IPS DF 19.7 (cell line): Measurements from ENCODE around the gene KRTAP10-5.
"Not testable (repeated sequence)": the region's sequence is repeated elsewhere in the genome, so short reads cannot be mapped to it uniquely, and the experiment has no call there.

ENCODE experiments used
- DNase-seq: peaks from one replicate; pipeline ENCODE4 v3.0.0-alpha.2; 2013; ENCODE audit warnings: low read depth, low spot score

KRTAP10-5 gene

GRCh38 chr21:44580231-44580821 is at the start of gene KRTAP10-5:
Gene KRTAP10-5, minus strand, starts transcription at chr21:44580604. Its CDS starts 26 bp downstream, at chr21:44580578.
- not testable (repeated sequence) for DNase-seq

- DNase-seq, result no peak
These were observed 48.4 kb upstream of the KRTAP10-5 start for GRCh38 chr21:44628707-44629391.

GRCh38 chr21:44627831-44628233 is 47.4 kb upstream of the KRTAP10-5 start:
- not testable (repeated sequence) for DNase-seq

- not testable (repeated sequence) for DNase-seq
These were observed 46.9 kb upstream of the KRTAP10-5 start for GRCh38 chr21:44627181-44627822.

GRCh38 chr21:44626673-44627143 is 46.3 kb upstream of the KRTAP10-5 start, which contains the start of gene KRTAP10-9:
Gene KRTAP10-9, plus strand, starts transcription at chr21:44627093. Its CDS starts 79 bp downstream, at chr21:44627172.
- no peak for DNase-seq

- no peak for DNase-seq
These were observed 45.9 kb upstream of the KRTAP10-5 start for GRCh38 chr21:44626262-44626661.

GRCh38 chr21:44625756-44626155 is 45.4 kb upstream of the KRTAP10-5 start:
- no peak for DNase-seq

- DNase-seq, result no peak
These were observed 43.2 kb upstream of the KRTAP10-5 start for GRCh38 chr21:44623575-44623974.

- DNase-seq, result no peak
These were observed 39.5 kb upstream of the KRTAP10-5 start for GRCh38 chr21:44619886-44620285.

GRCh38 chr21:44618909-44619308 is 38.5 kb upstream of the KRTAP10-5 start:
- no peak for DNase-seq

- DNase-seq, result no peak
These were observed 38.1 kb upstream of the KRTAP10-5 start for GRCh38 chr21:44618504-44618903.

GRCh38 chr21:44617071-44617501 is 36.7 kb upstream of the KRTAP10-5 start:
- no peak for DNase-seq

GRCh38 chr21:44616591-44616926 is 36.2 kb upstream of the KRTAP10-5 start:
- no peak for DNase-seq

GRCh38 chr21:44615911-44616590 is 35.6 kb upstream of the KRTAP10-5 start:
- no peak for DNase-seq

GRCh38 chr21:44615466-44615865 is 35.1 kb upstream of the KRTAP10-5 start:
- DNase-seq, result no peak

- DNase-seq, result no peak
These were observed 34.6 kb upstream of the KRTAP10-5 start for GRCh38 chr21:44614961-44615391.

- DNase-seq, result no peak
These were observed 33.8 kb upstream of the KRTAP10-5 start for GRCh38 chr21:44614161-44614631.

- no peak for DNase-seq
These were observed 33.2 kb upstream of the KRTAP10-5 start for GRCh38 chr21:44613386-44614155.

- DNase-seq, result no peak
These were observed 32.3 kb upstream of the KRTAP10-5 start for GRCh38 chr21:44612669-44613229.

- DNase-seq, result no peak
These were observed 31.7 kb upstream of the KRTAP10-5 start, which contains the start of gene KRTAP10-8 for GRCh38 chr21:44612029-44612486. Gene KRTAP10-8, plus strand, starts transcription at chr21:44612079. Its CDS starts 22 bp downstream, at chr21:44612101.
